IMR-90 (cell line): Measurements from ENCODE around the gene HS6ST3. TPM values are rescaled to one million over a fixed set of nuclear protein-coding genes. Genes with fewer than 3 reads are reported as not detected.

Source experiments
- ATAC-seq: fragments of 200-7000 bp; cut with Tn5 transposase; 2 replicates; pipeline ENCODE4 v1.9.1; 2020; ENCODE audit warnings: low read depth, mild to moderate bottlenecking, moderate library complexity
- BruUV-seq: library from RNA; stranded (reverse); fragments of 400-500 nt; replicated peaks from 2 replicates; lab custom pipeline; 2021; lab: Mats Ljungman, UMichigan
- CTCF ChIA-PET: fragments of 300-600 bp; formaldehyde crosslinking; extraction: SDS; loops from one replicate; lab custom pipeline; 2021; ENCODE audit warnings: antibody characterized with exemption; lab: Yijun Ruan, JAX
- POLR2A ChIA-PET: fragments of 300-600 bp; sonication (Branson Sonifier 250); formaldehyde crosslinking; loops from one replicate; lab custom pipeline; 2022; ENCODE audit warnings: antibody characterized with exemption; ENCODE audit not compliant: unreplicated experiment; lab: Charles Lee
- DNase-seq: peaks from one replicate; pipeline ENCODE4 v3.0.0; 2013
- H2AFZ ChIP-seq: replicated peaks from 2 replicates; pipeline ENCODE3; 2013; ENCODE audit warnings: low read length, mild to moderate bottlenecking; ENCODE audit not compliant: poor library complexity
- H2AK5ac ChIP-seq: 2 replicates; pipeline ENCODE4 v1.6.1; 2013; ENCODE audit warnings: low read depth, low read length, inconsistent platforms
- H2AK9ac ChIP-seq: replicated peaks from 2 replicates; pipeline ENCODE3; 2013; ENCODE audit warnings: mild to moderate bottlenecking, low read depth, low read length, moderate library complexity; ENCODE audit not compliant: poor library complexity
- H2BK120ac ChIP-seq: 2 replicates; pipeline ENCODE4 v1.6.1; 2013; ENCODE audit warnings: low read depth, low read length, inconsistent platforms
- H2BK15ac ChIP-seq: 3 replicates; pipeline ENCODE4 v1.6.1; 2013; ENCODE audit warnings: low read depth, low read length, inconsistent platforms
- H2BK20ac ChIP-seq: 2 replicates; pipeline ENCODE4 v1.6.1; 2013; ENCODE audit warnings: low read depth, mild to moderate bottlenecking, inconsistent platforms, low read length, moderate library complexity
- H2BK5ac ChIP-seq: 2 replicates; pipeline ENCODE4 v1.6.1; 2013; ENCODE audit warnings: mild to moderate bottlenecking, low read depth, low read length, inconsistent platforms; ENCODE audit not compliant: poor library complexity, severe bottlenecking
- H3K14ac ChIP-seq: replicated peaks from 2 replicates; pipeline ENCODE4 v1.6.1; 2013; ENCODE audit warnings: low read depth, low read length, inconsistent platforms
- H3K18ac ChIP-seq: 2 replicates; pipeline ENCODE4 v1.6.1; 2013; ENCODE audit warnings: low read depth, low read length, control low read depth
- H3K23ac ChIP-seq: 2 replicates; pipeline ENCODE4 v1.6.1; 2013; ENCODE audit warnings: low read depth, low read length, inconsistent platforms
- H3K27ac ChIP-seq: 2 replicates; pipeline ENCODE4 v1.5.1; 2013; ENCODE audit warnings: mild to moderate bottlenecking, control low read depth, low read length; ENCODE audit not compliant: insufficient read depth
- H3K27me3 ChIP-seq: 2 replicates; pipeline ENCODE4 v1.6.1; 2013; ENCODE audit warnings: low read length; ENCODE audit not compliant: control insufficient read depth, insufficient read depth
- H3K36me3 ChIP-seq: 2 replicates; pipeline ENCODE4 v1.6.1; 2013; ENCODE audit warnings: low read length, mixed read lengths; ENCODE audit not compliant: control insufficient read depth, insufficient read depth
- H3K4ac ChIP-seq: 2 replicates; pipeline ENCODE4 v1.6.1; 2013; ENCODE audit warnings: low read depth, low read length, inconsistent platforms
- H3K4me1 ChIP-seq: 2 replicates; pipeline ENCODE4 v1.6.1; 2013; ENCODE audit warnings: low read length, mixed read lengths; ENCODE audit not compliant: control insufficient read depth, insufficient read depth
- H3K4me2 ChIP-seq: 2 replicates; pipeline ENCODE4 v1.6.1; 2013; ENCODE audit warnings: low read depth, mild to moderate bottlenecking, control low read depth, low read length, moderate library complexity
- H3K4me3 ChIP-seq: 2 replicates; pipeline ENCODE4 v1.5.1; 2013; ENCODE audit warnings: low read depth, mild to moderate bottlenecking, control low read depth, low read length, moderate library complexity; ENCODE audit not compliant: insufficient read depth
- H3K56ac ChIP-seq: 2 replicates; pipeline ENCODE4 v1.6.1; 2013; ENCODE audit warnings: low read length, inconsistent platforms; ENCODE audit not compliant: insufficient read depth; ENCODE audit errors: extremely low read depth
- H3K79me1 ChIP-seq, 2 experiments: 2 replicates each; pipeline ENCODE4 v1.6.1; 2013; ENCODE audit warnings: low read length in 2 of 2, inconsistent platforms in 1 of 2, low read depth in 1 of 2
- H3K9ac ChIP-seq: 2 replicates; pipeline ENCODE4 v1.6.1; 2013; ENCODE audit warnings: low read depth, low read length, control low read depth
- H3K9me1 ChIP-seq: 2 replicates; pipeline ENCODE4 v1.6.1; 2013; ENCODE audit warnings: low read length, inconsistent platforms; ENCODE audit not compliant: insufficient read depth
- H3K9me3 ChIP-seq: 2 replicates; pipeline ENCODE4 v1.6.1; 2013; ENCODE audit warnings: low read length; ENCODE audit not compliant: control insufficient read depth, insufficient read depth
- H4K20me1 ChIP-seq: 2 replicates; pipeline ENCODE4 v1.6.1; 2013; ENCODE audit warnings: low read length, inconsistent platforms; ENCODE audit not compliant: insufficient read depth
- H4K5ac ChIP-seq: 2 replicates; pipeline ENCODE4 v1.6.1; 2013; ENCODE audit warnings: mild to moderate bottlenecking, low read depth, low read length, control low read depth
- H4K8ac ChIP-seq, 2 experiments: 2 replicates each; pipeline ENCODE4 v1.6.1; 2013; ENCODE audit warnings: low read depth in 2 of 2, low read length in 2 of 2, control low read depth in 1 of 2, inconsistent platforms in 1 of 2
- H4K91ac ChIP-seq: 2 replicates; pipeline ENCODE4 v1.6.1; 2013; ENCODE audit warnings: low read depth, low read length, inconsistent platforms; ENCODE audit not compliant: insufficient read depth
- BHLHE40 ChIP-seq: fragments of 150-350 bp; IDR thresholded peaks from 2 replicates; pipeline ENCODE4 v1.6.1; 2016; ENCODE audit warnings: mild to moderate bottlenecking, low read depth, low read length
- CEBPB ChIP-seq: IDR thresholded peaks from 2 replicates; pipeline ENCODE4 v1.6.1; 2012; ENCODE audit warnings: low read depth, low read length, improper control_type of control experiment
- CHD1 ChIP-seq: IDR thresholded peaks from 2 replicates; pipeline ENCODE4 v1.6.1; 2012; ENCODE audit warnings: low read depth, low read length, improper control_type of control experiment
- CTCF ChIP-seq: conservative IDR thresholded peaks from 2 replicates; pipeline ENCODE4 v1.5.1; 2012; ENCODE audit warnings: mild to moderate bottlenecking, low read depth, low read length, improper control_type of control experiment
- ELK1 ChIP-seq: fragments of 150-350 bp; IDR thresholded peaks from 2 replicates; pipeline ENCODE4 v1.6.1; 2016; ENCODE audit warnings: low read depth, mild to moderate bottlenecking, low read length, moderate library complexity, borderline replicate concordance
- MAFK ChIP-seq: IDR thresholded peaks from 2 replicates; pipeline ENCODE4 v1.6.1; 2012; ENCODE audit warnings: low read depth, low read length, improper control_type of control experiment
- NFE2L2 ChIP-seq: fragments of 150-350 bp; IDR thresholded peaks from 2 replicates; pipeline ENCODE4 v1.6.1; 2016; ENCODE audit warnings: low read depth, mild to moderate bottlenecking, low read length
- POLR2A ChIP-seq: IDR thresholded peaks from 2 replicates; pipeline ENCODE4 v1.6.1; 2012; ENCODE audit warnings: mild to moderate bottlenecking, low read depth, low read length
- RCOR1 ChIP-seq: IDR thresholded peaks from 2 replicates; pipeline ENCODE4 v1.6.1; 2012; ENCODE audit warnings: mild to moderate bottlenecking, low read length, improper control_type of control experiment; ENCODE audit not compliant: insufficient replicate concordance
- RFX5 ChIP-seq: IDR thresholded peaks from 2 replicates; pipeline ENCODE4 v1.8.0; 2012; ENCODE audit warnings: low read depth, mild to moderate bottlenecking, low read length, moderate library complexity
- SMC3 ChIP-seq: fragments of 150-350 bp; IDR thresholded peaks from 2 replicates; pipeline ENCODE4 v1.6.1; 2016; ENCODE audit warnings: low read depth, mild to moderate bottlenecking, antibody characterized with exemption, low read length, moderate library complexity
- USF2 ChIP-seq: fragments of 150-350 bp; IDR thresholded peaks from 2 replicates; pipeline ENCODE4 v1.6.1; 2017; ENCODE audit warnings: mild to moderate bottlenecking, antibody characterized with exemption, low read length, low read depth
- WGBS, 2 experiments: methylation state at CpG; one replicate each; pipeline versions ENCODE4 v1.1.5 to v1.1.7; 2013; ENCODE audit warnings: missing lambda C conversion rate in 2 of 2; ENCODE audit not compliant: insufficient read length in 1 of 2; ENCODE audit errors: extremely low coverage in 2 of 2; 5-methylcytosine and 5-hydroxymethylcytosine counted together
- dilution Hi-C: fragments of 300-500 bp; cut with HindIII; formaldehyde crosslinking; loops from one replicate; pipeline ENCODE4 v1.14.3; 2018; ENCODE audit warnings: low sequenced_read_pairs; ENCODE audit not compliant: unreplicated experiment
- in situ Hi-C: fragments of 300-500 bp; cut with MboI; formaldehyde crosslinking; loops from 3 replicates; pipeline ENCODE4 v1.14.3; 2019; ENCODE audit warnings: low sequenced_read_pairs, inconsistent platforms, mixed read lengths
- intact Hi-C: fragments of 100-400 bp; cut with micrococcal nuclease; formaldehyde crosslinking; loops from 2 replicates; pipeline ENCODE4 v1.10.0; 2022
- polyA plus RNA-seq, 3 experiments: library from polyadenylated mRNA; depleted of rRNA; stranded (reverse); fragments of >200 nt; gene quantifications; 2 replicates each; pipeline ENCODE4 v1.2.3, GENCODE V29; 2012; ENCODE audit warnings: low replicate concordance in 1 of 3
- total RNA-seq: library from RNA; depleted of rRNA; stranded (reverse); fragments of >200 nt; gene quantifications from 2 replicates; pipeline ENCODE4 v1.2.3, GENCODE V29; 2012

The HS6ST3 gene
- total and polyA plus RNA-seq, 2 of the 4 experiments (the other 2 are of a cell fraction) = not detected

GRCh38 chr13:96053003-96053703, 36.8 kb upstream of the HS6ST3 start, which contains the start of gene UGGT2 (continued):
- TF ChIP-seq NFE2L2 = no peak
- TF ChIP-seq POLR2A = peak; percentile 93
- TF ChIP-seq RFX5 = no peak; the same call in 1 of the 2 replicates

- Histone ChIP-seq H2BK15ac (no peak overlapping the region), H3K27ac (no peak overlapping the region), H2BK5ac (no peak overlapping the region), H2BK120ac (no peak overlapping the region), H2AK5ac (no peak overlapping the region), H2AK9ac (no peak overlapping the region), H4K91ac (no peak overlapping the region), H4K8ac (no peak overlapping the region), H3K4me2 (no peak overlapping the region), H2AFZ (no peak overlapping the region), H3K4me1 (no peaks in the 10 kb centered on the region), H3K27me3 (peaks cover 8% of the 10 kb centered on the region), H3K36me3 (no peaks in the 10 kb centered on the region), H3K9me3 (no peaks in the 10 kb centered on the region), H3K9ac (no peak overlapping the region), H3K4me3 (no peak overlapping the region), H3K9me1 (no peaks in the 10 kb centered on the region), H3K56ac (no peak overlapping the region), H3K14ac (no peak overlapping the region), H4K20me1 (no peaks in the 10 kb centered on the region), H3K4ac (no peak overlapping the region), H2BK20ac (no peak overlapping the region), H3K23ac (no peak overlapping the region), H3K18ac (no peak overlapping the region), H3K79me1 (no peaks in the 10 kb centered on the region), H4K5ac (no peak overlapping the region)
- BruUV-seq = no TSS peak
- whole genome bisulfite sequencing, 2 experiments = 67% methylated on average over 1 of the region's 2 CpGs; no CpG with 5 or more reads in 1 of the 2 experiments
- intact Hi-C loops (no loop called here), in situ Hi-C loops (no loop called here), dilution Hi-C loops (no loop called here)
- ChIA-PET CTCF (no interaction called here), POLR2A (no interaction called here)
- no peak for DNase-seq
- no peak for TF ChIP-seq BHLHE40
- no peak for TF ChIP-seq NFE2L2
- no peak for TF ChIP-seq CTCF
- TF ChIP-seq CEBPB = no peak
- TF ChIP-seq SMC3 = no peak
- TF ChIP-seq MAFK = no peak
- no peak for TF ChIP-seq USF2
- no peak for TF ChIP-seq POLR2A
- no peak for TF ChIP-seq CHD1
- TF ChIP-seq RCOR1 = no peak
- no peak for TF ChIP-seq ELK1
- ATAC-seq = no peak
Observed at GRCh38 chr13:96065849-96066248, 24.1 kb upstream of the HS6ST3 start.
